HepG2 (cell line): Measurements from ENCODE around the gene STAP2. TPM values are rescaled to one million over a fixed set of nuclear protein-coding genes. Genes with fewer than 3 reads are reported as not detected.

ENCODE experiments used
- ADNP ChIP-seq: sonication (generic); formaldehyde crosslinking; IDR thresholded peaks from 2 replicates; pipeline ENCODE4 v1.4.0; 2020; ENCODE audit warnings: missing genetic modification reagents
- AGO2 ChIP-seq: fragments of 200-400 bp; formaldehyde crosslinking; optimal IDR thresholded peaks from 2 replicates; pipeline ENCODE3; 2017; ENCODE audit warnings: mild to moderate bottlenecking, low read depth, low read length, moderate library complexity
- CBX5 ChIP-seq: sonication (generic); formaldehyde crosslinking; IDR thresholded peaks from 2 replicates; pipeline ENCODE4 v1.4.0; 2020; ENCODE audit warnings: missing genetic modification reagents, borderline replicate concordance
- CREB3 ChIP-seq: sonication (generic); formaldehyde crosslinking; IDR thresholded peaks from 2 replicates; pipeline ENCODE4 v1.5.0; 2020; ENCODE audit warnings: missing genetic modification reagents
- KAT2B ChIP-seq: fragments of 150-350 bp; IDR thresholded peaks from 2 replicates; pipeline ENCODE4 v1.6.1; 2014; ENCODE audit warnings: low read depth, low read length, borderline replicate concordance
- MBNL3 ChIP-seq: fragments of 250-450 bp; sonication (Bioruptor Pico); conservative IDR thresholded peaks from 2 replicates; pipeline ENCODE4 v1.8.0; 2022; ENCODE audit warnings: mild to moderate bottlenecking, inconsistent platforms
- MED8 ChIP-seq: sonication (generic); formaldehyde crosslinking; IDR thresholded peaks from 2 replicates; pipeline ENCODE4 v1.8.1; 2023; ENCODE audit warnings: mild to moderate bottlenecking, missing genetic modification reagents; ENCODE audit not compliant: insufficient replicate concordance
- MTA1 ChIP-seq: sonication (generic); formaldehyde crosslinking; IDR thresholded peaks from 2 replicates; pipeline ENCODE4 v1.4.0; 2020; ENCODE audit warnings: missing genetic modification reagents, mild to moderate bottlenecking, borderline replicate concordance
- NCOA5 ChIP-seq: sonication (generic); formaldehyde crosslinking; IDR thresholded peaks from 2 replicates; pipeline ENCODE4 v1.4.0; 2020; ENCODE audit warnings: missing genetic modification reagents
- RFX1 ChIP-seq: fragments of 450-650 bp; IDR thresholded peaks from 2 replicates; pipeline ENCODE4 v1.6.1; 2017
- SALL1 ChIP-seq: sonication (generic); formaldehyde crosslinking; IDR thresholded peaks from 2 replicates; pipeline ENCODE4 v1.8.0; 2022; ENCODE audit warnings: mild to moderate bottlenecking, missing genetic modification reagents
- TAF1 ChIP-seq: sonication (generic); formaldehyde crosslinking; IDR thresholded peaks from 2 replicates; pipeline ENCODE4 v1.4.0; 2020; ENCODE audit warnings: missing genetic modification reagents
- TCF12 ChIP-seq, 2 experiments: fragments of 450-650 bp in 1 of 2; sonication (generic) in 1 of 2; formaldehyde crosslinking in 1 of 2; IDR thresholded peaks; 2 replicates each; pipeline versions ENCODE4 v1.6.1 to v1.8.0; 2017 to 2022; ENCODE audit warnings: antibody characterized with exemption in 1 of 2, mild to moderate bottlenecking in 1 of 2, missing genetic modification reagents in 1 of 2, moderate library complexity in 1 of 2
- TFAP4 ChIP-seq: sonication (generic); IDR thresholded peaks from 2 replicates; pipeline ENCODE4 v1.6.1; 2016; ENCODE audit warnings: low read depth, borderline replicate concordance
- ZNF180 ChIP-seq: sonication (generic); formaldehyde crosslinking; IDR thresholded peaks from 2 replicates; pipeline ENCODE4 v1.4.0; 2020; ENCODE audit warnings: low read depth, missing genetic modification reagents, borderline replicate concordance
- ZNF329 ChIP-seq: sonication (generic); formaldehyde crosslinking; IDR thresholded peaks from 2 replicates; pipeline ENCODE4 v1.9.0; 2021; ENCODE audit warnings: low read depth, mild to moderate bottlenecking, missing genetic modification reagents
- ZNF430 ChIP-seq: sonication (generic); formaldehyde crosslinking; IDR thresholded peaks from 2 replicates; pipeline ENCODE4 v1.9.0; 2021; ENCODE audit warnings: mild to moderate bottlenecking, missing genetic modification reagents
- ZNF432 ChIP-seq: sonication (generic); formaldehyde crosslinking; IDR thresholded peaks from 2 replicates; pipeline ENCODE4 v1.5.0; 2020; ENCODE audit warnings: missing genetic modification reagents, mild to moderate bottlenecking, borderline replicate concordance
- ZNF570 ChIP-seq: sonication (generic); formaldehyde crosslinking; IDR thresholded peaks from 2 replicates; pipeline ENCODE4 v1.4.0; 2020; ENCODE audit warnings: mild to moderate bottlenecking, missing genetic modification reagents, borderline replicate concordance
- ZNF768 ChIP-seq: sonication (generic); formaldehyde crosslinking; IDR thresholded peaks from 2 replicates; pipeline ENCODE4 v1.4.0; 2020; ENCODE audit warnings: missing genetic modification reagents
- ZXDC ChIP-seq: sonication (generic); formaldehyde crosslinking; IDR thresholded peaks from 2 replicates; pipeline ENCODE4 v1.5.0; 2020; ENCODE audit warnings: mild to moderate bottlenecking, missing genetic modification reagents
- polyA plus RNA-seq, 8 experiments: library from polyadenylated mRNA; depleted of rRNA in 3 of 8; stranded (reverse) in 7 of 8; unstranded in 1 of 8; fragments of >200 nt; fragmentation: Illumina TruSeq in 4 of 8; extraction: Trizol in 4 of 8; gene quantifications; 2 replicates each; pipeline versions ENCODE4 v1.2.1 to v1.2.3, GENCODE V29; 2011 to 2016; ENCODE audit warnings: low read depth in 4 of 8, missing spikeins in 1 of 8, mixed read lengths in 1 of 8; ENCODE audit not compliant: insufficient read depth in 1 of 8
- total RNA-seq, 5 experiments: library from RNA; depleted of rRNA; stranded (reverse); fragments of >200 nt; fragmentation: Illumina TruSeq; extraction: Trizol; gene quantifications; 2 replicates each; pipeline ENCODE4 v1.2.3, GENCODE V29; 2016; ENCODE audit warnings: low read depth in 1 of 5
- TF ChIP-seq, protein P1 (sequence below): IDR thresholded peaks from 2 replicates; pipeline ENCODE4 v1.6.1; 2016; ENCODE audit warnings: low read depth, borderline replicate concordance
- TF ChIP-seq, protein P2 (sequence below): IDR thresholded peaks from 2 replicates; pipeline ENCODE4 v1.6.1; 2016; ENCODE audit warnings: low read depth, control low read depth
- TF ChIP-seq, protein P3 (sequence below): sonication (generic); formaldehyde crosslinking; IDR thresholded peaks from 2 replicates; pipeline ENCODE4 v1.4.0; 2020; ENCODE audit warnings: mild to moderate bottlenecking, missing genetic modification reagents

Gene STAP2
- total and polyA plus RNA-seq, 2 of the 13 experiments (the other 11 are each of a cell fraction or from before 2014, with no cell fraction given): 39.0 to 43.7 TPM

GRCh38 chr19:4342314-4342614 is 3.6 kb upstream of the STAP2 start (continued):
- TF ChIP-seq TFAP4 (no peak), CREB3 (no peak), MTA1 (CRISPR knock-in tag) (peak; percentile 27; the same call in 1 of the 2 replicates), ZNF329 (CRISPR knock-in tag) (no peak), MED8 (CRISPR knock-in tag) (no peak), TAF1 (CRISPR knock-in tag) (no peak; the same call in 1 of the 2 replicates), ZNF430 (CRISPR knock-in tag) (0 out of 2 replicates have a peak, but pooled peaks have one; percentile 82), MBNL3 (CRISPR knock-in tag) (no peak), CBX5 (0 out of 2 replicates have a peak, but pooled peaks have one; percentile 15), TCF12 (IDR thresholded peaks at IDR 0.05) (no peak), TCF12 (CRISPR knock-in tag; IDR thresholded peaks at IDR 0.05) (0 out of 2 replicates have a peak, but pooled peaks have one; percentile 41), ZNF180 (no peak), NCOA5 (CRISPR knock-in tag) (no peak), ADNP (CRISPR knock-in tag) (no peak), ZNF570 (CRISPR knock-in tag) (no peak), AGO2 (peak; percentile 58), SALL1 (no peak; the same call in 1 of the 2 replicates), RFX1 (no peak), KAT2B (no peak), ZNF432 (CRISPR knock-in tag) (no peak), ZNF768 (CRISPR knock-in tag) (peak; percentile 34; the same call in 1 of the 2 replicates), ZXDC (no peak)
- TF ChIP-seq, protein P1, sequence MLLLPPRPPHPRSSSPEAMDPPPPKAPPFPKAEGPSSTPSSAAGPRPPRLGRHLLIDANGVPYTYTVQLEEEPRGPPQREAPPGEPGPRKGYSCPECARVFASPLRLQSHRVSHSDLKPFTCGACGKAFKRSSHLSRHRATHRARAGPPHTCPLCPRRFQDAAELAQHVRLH: peak; percentile 88; the same call in 1 of the 2 replicates
- TF ChIP-seq, protein P2, sequence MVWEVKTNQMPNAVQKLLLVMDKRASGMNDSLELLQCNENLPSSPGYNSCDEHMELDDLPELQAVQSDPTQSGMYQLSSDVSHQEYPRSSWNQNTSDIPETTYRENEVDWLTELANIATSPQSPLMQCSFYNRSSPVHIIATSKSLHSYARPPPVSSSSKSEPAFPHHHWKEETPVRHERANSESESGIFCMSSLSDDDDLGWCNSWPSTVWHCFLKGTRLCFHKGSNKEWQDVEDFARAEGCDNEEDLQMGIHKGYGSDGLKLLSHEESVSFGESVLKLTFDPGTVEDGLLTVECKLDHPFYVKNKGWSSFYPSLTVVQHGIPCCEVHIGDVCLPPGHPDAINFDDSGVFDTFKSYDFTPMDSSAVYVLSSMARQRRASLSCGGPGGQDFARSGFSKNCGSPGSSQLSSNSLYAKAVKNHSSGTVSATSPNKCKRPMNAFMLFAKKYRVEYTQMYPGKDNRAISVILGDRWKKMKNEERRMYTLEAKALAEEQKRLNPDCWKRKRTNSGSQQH (CRISPR knock-in tag): no peak
- TF ChIP-seq, protein P3, sequence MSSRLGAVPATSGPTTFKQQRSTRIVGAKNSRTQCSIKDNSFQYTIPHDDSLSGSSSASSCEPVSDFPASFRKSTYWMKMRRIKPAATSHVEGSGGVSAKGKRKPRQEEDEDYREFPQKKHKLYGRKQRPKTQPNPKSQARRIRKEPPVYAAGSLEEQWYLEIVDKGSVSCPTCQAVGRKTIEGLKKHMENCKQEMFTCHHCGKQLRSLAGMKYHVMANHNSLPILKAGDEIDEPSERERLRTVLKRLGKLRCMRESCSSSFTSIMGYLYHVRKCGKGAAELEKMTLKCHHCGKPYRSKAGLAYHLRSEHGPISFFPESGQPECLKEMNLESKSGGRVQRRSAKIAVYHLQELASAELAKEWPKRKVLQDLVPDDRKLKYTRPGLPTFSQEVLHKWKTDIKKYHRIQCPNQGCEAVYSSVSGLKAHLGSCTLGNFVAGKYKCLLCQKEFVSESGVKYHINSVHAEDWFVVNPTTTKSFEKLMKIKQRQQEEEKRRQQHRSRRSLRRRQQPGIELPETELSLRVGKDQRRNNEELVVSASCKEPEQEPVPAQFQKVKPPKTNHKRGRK (CRISPR knock-in tag): no peak
